Kidney epithelial cell (primary cell): Measurements from ENCODE around the gene PLEKHM1. TPM values are rescaled to one million over a fixed set of nuclear protein-coding genes. Genes with fewer than 3 reads are reported as not detected.
"Not testable (repeated sequence)": the region's sequence is repeated elsewhere in the genome, so short reads cannot be mapped to it uniquely, and the experiment has no call there.

ENCODE experiments used
- DNase-seq: peaks from one replicate; pipeline ENCODE4 v3.0.0-alpha.2; 2010; ENCODE audit warnings: low read depth
- H3K27me3 ChIP-seq: 2 replicates; pipeline ENCODE4 v1.6.0; 2011; ENCODE audit warnings: low read length; ENCODE audit not compliant: control insufficient read depth, insufficient read depth
- H3K36me3 ChIP-seq: 2 replicates; pipeline ENCODE4 v1.5.1; 2011; ENCODE audit warnings: low read length; ENCODE audit not compliant: control insufficient read depth, insufficient read depth
- H3K4me3 ChIP-seq: 2 replicates; pipeline ENCODE4 v1.5.1; 2011; ENCODE audit warnings: low read depth, mild to moderate bottlenecking, control low read depth, low read length
- CTCF ChIP-seq: IDR thresholded peaks from 2 replicates; pipeline ENCODE4 v1.5.1; 2011; ENCODE audit warnings: mild to moderate bottlenecking, moderate library complexity, low read length, control low read depth, inconsistent platforms; ENCODE audit not compliant: insufficient read depth, poor library complexity, severe bottlenecking
- total RNA-seq: library from RNA; depleted of rRNA; stranded (reverse); fragments of >200 nt; gene quantifications from 2 replicates; pipeline ENCODE4 v1.2.3, GENCODE V29; 2015

PLEKHM1 gene
- total RNA-seq, 1 donor from 2014 or later: 42.6 TPM

GRCh38 chr17:45451131-45451530, 39.4 kb downstream of the PLEKHM1 start:
- H3K27me3 ChIP-seq: no peaks in the 10 kb centered on the region
- no peak for DNase-seq
- no peak overlapping the region for H3K4me3 ChIP-seq
- peak; percentile 5 for TF ChIP-seq CTCF
- no peaks in the 10 kb centered on the region for H3K36me3 ChIP-seq

DNA sequence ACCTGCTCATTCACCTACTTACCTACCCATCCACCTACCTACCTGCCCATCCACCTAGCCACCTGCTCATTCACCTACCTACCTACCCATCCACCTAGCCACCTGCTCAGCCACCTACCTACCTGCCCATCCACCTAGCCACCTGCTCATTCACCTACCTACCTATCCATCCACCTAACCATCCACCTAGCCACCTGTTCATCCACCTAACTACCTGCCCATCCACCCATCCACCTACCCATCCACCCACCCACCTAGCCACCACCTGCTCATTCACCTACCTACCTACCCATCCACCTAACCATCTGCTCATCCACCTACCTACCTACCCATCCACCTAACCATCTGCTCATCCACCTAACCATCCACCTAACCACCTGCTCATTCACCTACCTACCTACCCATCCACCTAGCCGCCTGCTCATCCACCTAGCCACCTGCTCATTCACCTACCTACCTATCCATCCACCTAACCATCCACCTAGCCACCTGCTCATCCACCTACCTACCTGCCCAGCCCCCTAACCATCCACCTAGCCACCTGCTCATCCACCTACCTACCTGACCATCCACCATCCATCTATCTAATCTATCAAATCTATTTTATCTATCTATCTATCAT, 40.7 kb downstream of the PLEKHM1 start:
- H3K36me3 ChIP-seq, H3K4me3 ChIP-seq, DNase-seq, H3K27me3 ChIP-seq: not testable (repeated sequence)

- H3K36me3 ChIP-seq, H3K4me3 ChIP-seq, H3K27me3 ChIP-seq, DNase-seq: not testable (repeated sequence)
Observed at GRCh38 chr17:45449260-45449659, 41.3 kb downstream of the PLEKHM1 start.

GRCh38 chr17:45448483-45448882, 42.0 kb downstream of the PLEKHM1 start:
- DNase-seq, H3K4me3 ChIP-seq, H3K36me3 ChIP-seq, H3K27me3 ChIP-seq: not testable (repeated sequence)

DNA sequence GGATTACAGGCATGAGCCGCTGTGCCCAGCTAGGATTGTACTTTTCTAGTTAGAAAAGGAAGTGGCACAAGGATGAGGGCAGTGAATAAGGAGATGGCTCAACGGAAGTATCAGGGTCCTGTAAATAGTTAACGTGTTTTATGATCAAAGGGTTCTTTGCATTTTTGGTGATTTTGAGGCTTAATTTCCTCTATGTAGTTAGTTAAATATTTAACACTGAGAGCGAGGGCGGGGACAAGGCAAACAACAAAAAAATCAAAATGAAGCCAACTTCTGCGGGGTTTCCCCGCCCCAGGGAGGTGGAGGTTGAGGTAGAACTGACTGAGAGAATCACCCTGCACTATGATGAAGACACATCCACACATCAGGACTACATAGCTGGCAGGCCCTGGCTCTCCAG, 42.5 kb downstream of the PLEKHM1 start:
- DNase-seq, H3K36me3 ChIP-seq, H3K4me3 ChIP-seq, H3K27me3 ChIP-seq: not testable (repeated sequence)

DNA sequence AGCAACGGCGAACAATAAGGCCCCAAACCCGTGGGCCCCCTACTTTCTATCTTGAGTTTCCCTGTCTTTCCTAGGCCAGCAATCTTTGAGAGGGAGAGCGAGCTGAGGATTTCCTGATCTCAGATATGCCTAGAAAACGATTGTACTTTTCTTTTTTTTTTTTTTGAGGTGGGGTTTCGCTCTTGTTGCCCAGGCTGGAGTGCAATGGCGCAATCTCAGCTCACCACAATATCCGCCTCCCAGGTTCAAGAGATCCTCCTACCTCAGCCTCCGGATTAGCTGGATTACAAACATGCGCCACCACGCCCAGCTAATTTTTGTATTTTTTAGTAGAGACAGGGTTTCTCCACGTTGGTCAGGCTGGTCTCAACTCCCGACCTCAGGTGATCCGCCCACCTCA, 42.9 kb downstream of the PLEKHM1 start:
- H3K4me3 ChIP-seq, DNase-seq, H3K27me3 ChIP-seq, H3K36me3 ChIP-seq: not testable (repeated sequence)

- not testable (repeated sequence) for H3K4me3 ChIP-seq, DNase-seq, H3K27me3 ChIP-seq, H3K36me3 ChIP-seq
Observed at GRCh38 chr17:45446872-45447625, 43.5 kb downstream of the PLEKHM1 start.

DNA sequence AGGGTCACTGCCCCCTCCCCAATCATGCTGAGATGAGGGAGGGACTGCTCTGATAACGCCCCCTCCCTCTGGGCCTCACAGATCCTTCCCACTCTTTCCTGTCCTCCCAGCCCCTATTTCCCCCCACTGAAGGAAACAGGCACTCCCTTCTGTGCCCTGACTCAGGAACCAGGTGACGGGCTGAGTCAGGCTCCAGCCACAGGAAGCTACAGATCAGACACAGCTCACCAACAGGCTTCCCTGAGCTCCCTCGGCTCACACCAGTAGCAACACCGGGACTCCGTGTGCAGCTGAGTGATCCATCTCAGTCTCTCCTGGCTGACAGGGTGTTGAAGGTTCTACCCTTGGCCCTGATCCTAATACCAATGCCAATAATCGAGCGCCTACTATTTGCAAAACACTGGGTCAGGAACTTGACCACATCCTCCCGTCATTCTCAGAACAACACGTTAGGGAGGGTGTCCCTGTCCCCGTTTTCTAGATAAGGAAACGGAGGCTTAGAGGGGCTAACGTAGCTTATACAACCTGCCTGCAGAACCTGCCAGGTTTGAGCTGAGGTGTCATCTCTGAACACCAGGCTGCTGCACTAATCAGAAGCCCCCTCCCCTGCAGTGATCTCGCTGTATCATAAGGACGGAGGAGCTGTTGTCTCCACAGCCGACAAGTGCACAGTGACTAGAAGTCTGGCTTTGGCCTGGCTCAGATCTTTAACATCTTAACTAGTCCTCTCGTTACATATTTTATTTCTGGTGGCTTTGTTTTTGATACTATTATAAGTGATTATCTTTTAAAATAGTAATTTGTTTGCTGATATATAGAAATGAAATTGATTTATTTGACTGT, 44.4 kb downstream of the PLEKHM1 start:
- H3K27me3 ChIP-seq, H3K36me3 ChIP-seq, H3K4me3 ChIP-seq: not testable (repeated sequence)
- peak; percentile 65 for DNase-seq

GRCh38 chr17:45444856-45445820, 45.4 kb downstream of the PLEKHM1 start:
- not testable (repeated sequence) for H3K4me3 ChIP-seq, H3K36me3 ChIP-seq, DNase-seq, H3K27me3 ChIP-seq

- not testable (repeated sequence) for DNase-seq, H3K36me3 ChIP-seq, H3K4me3 ChIP-seq, H3K27me3 ChIP-seq
Observed at GRCh38 chr17:45444301-45444700, 46.2 kb downstream of the PLEKHM1 start.

DNA sequence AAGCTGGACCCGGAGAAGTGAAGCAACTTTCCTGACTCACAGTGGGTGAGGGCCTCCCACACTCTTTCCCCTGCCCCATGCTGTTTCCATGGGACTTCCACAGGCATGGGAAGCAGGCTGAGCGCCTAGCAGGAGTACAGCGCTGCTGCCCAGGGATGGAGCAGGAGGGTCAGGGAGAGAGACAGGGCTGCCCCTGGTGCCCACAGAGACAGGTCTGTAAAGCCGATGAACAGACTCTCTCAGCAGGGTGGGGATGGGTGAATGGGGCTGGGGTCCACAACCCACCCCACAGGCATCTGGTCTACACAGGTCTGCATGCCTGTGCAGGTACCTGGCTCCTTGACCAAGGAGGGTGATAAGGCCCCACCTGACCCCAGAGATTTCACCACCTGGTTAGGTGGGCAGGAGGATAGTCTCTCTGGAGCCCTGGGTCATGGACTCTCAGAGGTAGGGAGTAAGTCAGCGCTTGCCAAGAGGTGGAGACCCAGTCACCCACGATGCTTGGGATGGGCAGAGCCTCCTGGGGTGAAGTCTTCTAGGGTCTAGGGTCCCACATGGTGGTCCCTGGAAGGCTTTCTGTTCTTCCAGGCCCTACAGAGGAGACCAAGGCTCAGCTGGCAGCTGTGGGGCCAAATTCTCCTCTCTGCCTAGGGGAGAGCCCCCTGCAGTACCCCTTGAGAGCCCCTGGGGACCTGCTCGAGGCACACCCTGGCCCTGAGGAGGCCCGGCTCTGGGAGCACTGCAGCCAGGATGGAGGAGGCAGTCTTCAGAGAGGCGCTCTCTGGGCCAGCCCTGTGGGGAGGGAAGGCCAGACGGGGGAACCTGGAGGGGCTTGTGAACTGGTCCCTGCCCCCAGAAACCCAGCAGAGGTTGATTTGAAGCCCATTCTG, 46.9 kb downstream of the PLEKHM1 start:
- H3K36me3 ChIP-seq, H3K27me3 ChIP-seq, DNase-seq, H3K4me3 ChIP-seq: not testable (repeated sequence)
